Cardiac muscle cell (in vitro differentiated cells and primary cell): ENCODE measurements around the gene EYA2. TPM values are rescaled to one million over a fixed set of nuclear protein-coding genes. Genes with fewer than 3 reads are reported as not detected.

ENCODE experiments used
- DNase-seq, 2 donors: peaks; one replicate each; pipeline versions ENCODE4 v3.0.0 to v3.0.0-alpha.2; 2010 to 2017; ENCODE audit warnings: low read depth in 1 of 2, low spot score in 1 of 2
- H3K27ac ChIP-seq: fragments of 200-600 bp; sonication (generic); 2 replicates; pipeline ENCODE4 v1.5.1; 2016
- H3K27me3 ChIP-seq: fragments of 200-600 bp; sonication (generic); 2 replicates; pipeline ENCODE4 v1.6.0; 2016; ENCODE audit warnings: control low read depth
- H3K36me3 ChIP-seq: fragments of 200-600 bp; sonication (generic); 2 replicates; pipeline ENCODE4 v1.5.1; 2016; ENCODE audit warnings: control low read depth
- H3K4me1 ChIP-seq: fragments of 200-600 bp; sonication (generic); 2 replicates; pipeline ENCODE4 v1.8.1; 2017; ENCODE audit warnings: low read depth, mild to moderate bottlenecking, mixed run types
- H3K4me3 ChIP-seq: fragments of 200-600 bp; sonication (generic); 2 replicates; pipeline ENCODE4 v1.5.1; 2016; ENCODE audit warnings: mild to moderate bottlenecking
- H3K9me3 ChIP-seq: fragments of 200-600 bp; sonication (generic); 2 replicates; pipeline ENCODE4 v1.5.1; 2017; ENCODE audit warnings: low read depth, mild to moderate bottlenecking, control low read depth
- CTCF ChIP-seq: IDR thresholded peaks from 2 replicates; pipeline ENCODE4 v1.5.1; 2012; ENCODE audit warnings: low read depth, mild to moderate bottlenecking, low read length
- polyA plus RNA-seq: library from polyadenylated mRNA; unstranded; fragments of >200 nt; fragmentation: Nextera tagmentation; extraction: Ambion mirVana; gene quantifications from 2 replicates; pipeline ENCODE4 v1.2.1, GENCODE V29; 2016
- total RNA-seq: library from RNA; depleted of rRNA; stranded (reverse); fragments of >200 nt; gene quantifications from 2 replicates; pipeline ENCODE4 v1.2.3, GENCODE V29; 2016

Gene EYA2
- total and polyA plus RNA-seq, 2 experiments from 2014 or later, result 0.30 TPM; not detected in 1

DNA sequence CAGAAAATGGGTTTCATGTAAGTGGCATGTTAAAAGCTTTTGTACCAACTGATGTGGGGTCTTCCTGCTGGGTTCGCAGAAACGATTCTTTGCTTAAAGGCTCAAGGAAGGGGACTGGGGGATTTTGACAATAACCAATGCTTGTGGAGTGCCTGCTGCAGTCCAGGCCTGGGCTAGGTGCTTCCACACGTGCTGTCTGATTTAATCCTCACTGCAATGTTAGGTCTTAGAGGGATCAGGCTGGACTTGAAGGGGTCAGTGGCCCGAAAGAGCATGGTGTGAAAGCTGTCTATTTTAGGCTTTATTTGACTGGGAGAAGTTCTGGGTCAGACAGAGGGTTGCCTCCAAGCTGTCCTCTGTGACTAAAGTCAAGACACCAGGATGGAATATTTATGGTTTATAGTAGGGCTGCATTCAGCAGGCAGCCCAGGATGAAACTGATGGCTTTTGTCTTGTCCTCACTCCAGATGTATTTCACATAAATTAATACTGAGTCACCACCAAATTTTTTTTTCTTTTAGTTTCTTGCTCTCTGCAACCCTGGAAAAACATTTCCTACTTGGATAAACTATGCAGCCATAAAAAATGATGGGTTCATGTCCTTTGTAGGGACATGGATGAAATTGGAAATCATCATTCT, 242.7 kb downstream of the EYA2 start:
- no peak for TF ChIP-seq CTCF

GRCh38 chr20:47139934-47140535, 245.4 kb downstream of the EYA2 start:
- no peak for TF ChIP-seq CTCF
- Histone ChIP-seq H3K9me3 (no peaks in the 10 kb centered on the region), H3K27ac (no peak overlapping the region), H3K27me3 (no peaks in the 10 kb centered on the region), H3K4me3 (no peak overlapping the region), H3K36me3 (no peaks in the 10 kb centered on the region), H3K4me1 (no peaks in the 10 kb centered on the region)
- no peak for DNase-seq

More for the DNA sequence above, 242.7 kb downstream of the EYA2 start:
- H3K27ac ChIP-seq, result no peak overlapping the region
- no peak overlapping the region for H3K4me3 ChIP-seq
- no peaks in the 10 kb centered on the region for H3K27me3 ChIP-seq
- H3K36me3 ChIP-seq, result no peaks in the 10 kb centered on the region
- no peak for DNase-seq
- no peaks in the 10 kb centered on the region for H3K4me1 ChIP-seq
- H3K9me3 ChIP-seq, result no peaks in the 10 kb centered on the region

DNA sequence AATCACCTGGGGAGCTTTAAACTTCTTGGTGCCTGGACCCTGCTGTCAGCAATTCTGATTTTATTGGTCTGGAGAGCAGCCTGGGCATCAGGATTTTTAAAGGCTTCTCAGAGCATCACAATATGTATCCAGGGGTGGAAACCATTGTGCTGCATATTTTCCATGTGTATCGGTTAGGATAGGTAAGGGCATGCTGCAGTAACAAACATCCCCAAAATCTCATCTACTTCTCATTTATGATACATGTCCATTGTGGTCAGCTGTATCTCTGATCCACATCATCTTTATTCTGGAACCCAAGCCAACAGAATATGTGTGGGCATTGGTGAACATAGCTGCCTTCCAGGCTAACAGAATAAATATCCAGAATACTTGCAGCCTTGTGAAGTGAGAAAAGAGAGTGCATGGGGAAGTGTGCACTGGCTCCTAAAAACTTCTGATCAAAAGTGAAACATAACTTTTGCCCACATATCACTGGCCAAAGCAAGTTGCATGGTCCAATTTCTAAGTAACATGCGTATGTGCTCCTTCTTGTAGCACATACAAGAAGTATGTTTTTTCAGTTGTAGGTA, 246.8 kb downstream of the EYA2 start:
- Histone ChIP-seq H3K4me1 (no peaks in the 10 kb centered on the region), H3K4me3 (no peak overlapping the region)

GRCh38 chr20:47141941-47142773, 247.5 kb downstream of the EYA2 start:
- Histone ChIP-seq H3K4me3 (no peak overlapping the region), H3K9me3 (no peaks in the 10 kb centered on the region), H3K27me3 (no peaks in the 10 kb centered on the region), H3K36me3 (no peaks in the 10 kb centered on the region), H3K4me1 (no peaks in the 10 kb centered on the region), H3K27ac (no peak overlapping the region)
- peak in 1 of 2 donors; percentile 87 for DNase-seq
- no peak for TF ChIP-seq CTCF

More for the DNA sequence above, 246.8 kb downstream of the EYA2 start:
- DNase-seq, result no peak
- no peak for TF ChIP-seq CTCF
- Histone ChIP-seq H3K27ac (no peak overlapping the region), H3K27me3 (no peaks in the 10 kb centered on the region), H3K9me3 (no peaks in the 10 kb centered on the region), H3K36me3 (no peaks in the 10 kb centered on the region)

DNA sequence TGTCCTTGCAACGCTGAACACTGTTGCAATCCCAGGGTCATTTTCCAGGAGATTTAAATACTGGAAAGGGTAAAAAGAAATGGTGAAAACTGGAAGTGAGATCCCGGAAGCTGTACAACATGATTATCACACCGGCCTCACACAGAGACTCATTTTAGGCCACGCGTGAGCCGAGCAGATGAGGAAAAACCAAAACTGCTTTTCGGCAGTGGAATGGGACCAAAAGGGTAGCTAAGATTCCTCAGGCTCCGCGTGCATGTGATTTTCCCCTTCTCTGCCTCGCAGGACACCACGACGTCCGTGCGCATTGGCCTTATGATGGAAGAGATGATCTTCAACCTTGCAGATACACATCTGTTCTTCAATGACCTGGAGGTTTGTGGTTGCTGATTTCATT, 248.1 kb downstream of the EYA2 start:
- TF ChIP-seq CTCF, result no peak
- H3K9me3 ChIP-seq, result no peaks in the 10 kb centered on the region
- no peaks in the 10 kb centered on the region for H3K36me3 ChIP-seq
- no peaks in the 10 kb centered on the region for H3K4me1 ChIP-seq
- DNase-seq, result no peak
- H3K27ac ChIP-seq, result no peak overlapping the region
- H3K4me3 ChIP-seq, result no peak overlapping the region
- no peaks in the 10 kb centered on the region for H3K27me3 ChIP-seq
